ENCODE results near the gene WNT10A.
A peak's percentile ranks its signal among the peaks of the same experiment; 100 is the strongest.

Gene WNT10A

DNA sequence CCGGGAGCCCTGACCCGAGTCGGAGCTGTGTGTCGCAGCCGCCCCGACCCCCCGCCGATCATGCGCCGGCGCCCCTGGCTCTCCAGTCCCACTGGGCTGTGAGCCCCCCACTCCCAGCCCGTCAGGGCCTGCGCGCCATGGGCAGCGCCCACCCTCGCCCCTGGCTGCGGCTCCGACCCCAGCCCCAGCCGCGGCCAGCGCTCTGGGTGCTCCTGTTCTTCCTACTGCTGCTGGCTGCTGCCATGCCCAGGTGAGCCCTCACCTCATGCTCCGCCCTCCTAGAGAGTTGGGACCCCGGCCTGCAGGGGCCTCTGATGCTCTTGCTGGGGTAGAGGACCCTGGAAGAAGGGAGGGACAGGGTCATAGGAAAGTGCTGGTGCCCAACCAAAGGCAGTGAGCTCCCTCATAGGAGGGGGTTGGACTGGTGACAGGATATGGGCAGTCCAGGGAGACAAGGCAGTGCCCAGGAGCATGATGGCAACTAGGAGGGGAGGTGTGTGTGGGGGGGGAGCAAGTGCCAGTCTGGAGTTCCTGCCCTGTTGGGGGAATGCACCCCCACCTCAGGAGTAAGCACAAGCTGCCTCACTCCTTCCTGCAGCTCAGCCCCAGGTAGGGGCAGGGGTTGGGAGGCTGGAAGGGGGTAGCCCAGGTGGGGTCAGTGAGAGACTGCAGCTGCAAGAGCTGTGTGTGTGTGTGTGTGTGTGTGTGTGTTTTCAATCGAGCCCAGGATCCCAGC, 375 bp downstream of the WNT10A start:
- no peak overlapping the region for H3K27ac Mint-ChIP-seq
- H3K27me3 Mint-ChIP-seq, result peaks cover 48% of the 10 kb centered on the region
- H3K4me1 Mint-ChIP-seq, result peaks cover 91% of the 10 kb centered on the region
- ATAC-seq, result no peak
- H3K9me3 Mint-ChIP-seq, result no peaks in the 10 kb centered on the region
- H3K4me3 Mint-ChIP-seq, result peak overlapping the region; percentile 65 to 88
- no peak for DNase-seq

- no peak overlapping the region for H3K27ac Mint-ChIP-seq
- H3K27me3 Mint-ChIP-seq, result peaks cover 40% of the 10 kb centered on the region
- H3K4me1 Mint-ChIP-seq, result peaks cover 90% of the 10 kb centered on the region
Observed at GRCh38 chr2:218881744-218882460, 1.2 kb downstream of the WNT10A start.

DNA sequence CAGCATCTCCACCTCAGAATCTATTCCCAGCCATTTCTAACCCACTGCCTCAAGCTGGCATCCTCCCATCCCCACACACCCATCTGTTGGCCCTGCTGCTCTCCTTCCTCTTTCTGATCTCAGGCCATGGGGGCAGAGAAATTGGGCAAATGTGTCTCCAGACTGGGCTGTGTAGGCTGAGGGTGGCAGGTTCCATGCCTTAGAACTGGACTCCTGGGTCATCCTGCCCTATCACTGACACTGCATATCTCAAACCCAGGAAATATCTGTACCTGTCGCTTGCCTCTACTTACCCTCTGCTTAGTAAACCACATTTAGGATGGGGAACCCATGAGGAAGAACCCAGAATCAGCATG, 1.8 kb downstream of the WNT10A start:
- no peaks in the 10 kb centered on the region for H3K9me3 Mint-ChIP-seq
- DNase-seq (no peak), ATAC-seq (no peak)
- H3K27me3 Mint-ChIP-seq, result peaks cover 39% of the 10 kb centered on the region
- H3K27ac Mint-ChIP-seq, result no peak overlapping the region
- peaks cover 90% of the 10 kb centered on the region for H3K4me1 Mint-ChIP-seq
- H3K4me3 Mint-ChIP-seq, result peak overlapping the region in 1 of 2 donors; percentile 49

More at GRCh38 chr2:218881744-218882460, 1.2 kb downstream of the WNT10A start:
- Mint-ChIP-seq H3K4me3 (peak overlapping the region; percentile 11 to 88), H3K9me3 (no peaks in the 10 kb centered on the region)
- ATAC-seq (no peak), DNase-seq (no peak)

DNA sequence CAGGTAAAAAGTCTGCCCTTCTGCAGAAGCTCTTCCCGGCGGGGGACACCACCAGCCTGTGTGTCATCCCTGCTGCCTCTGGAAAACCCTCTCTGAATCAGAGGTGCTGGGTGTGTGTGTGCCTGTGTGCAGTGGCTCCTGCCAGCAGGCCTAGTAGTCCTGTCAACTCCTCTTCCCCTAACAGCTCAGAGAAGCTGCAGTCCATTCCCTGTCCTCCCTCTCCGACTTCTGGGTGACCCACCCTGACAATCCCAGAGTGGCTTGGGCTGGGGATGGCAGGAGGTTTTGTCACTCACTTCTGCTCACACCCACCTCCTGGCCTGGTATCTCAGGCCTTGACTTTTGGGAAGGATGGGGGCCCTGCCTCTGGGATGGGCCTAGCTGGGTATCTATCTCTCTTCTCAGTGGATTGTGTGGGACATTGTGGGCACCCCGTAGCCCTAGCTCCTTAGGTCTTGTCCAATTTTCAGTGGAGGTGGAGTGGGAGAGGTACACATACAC, 2.3 kb downstream of the WNT10A start:
- H3K27me3 Mint-ChIP-seq, result peaks cover 39% of the 10 kb centered on the region
- H3K4me3 Mint-ChIP-seq, result peak overlapping the region; percentile 49 to 50
- H3K27ac Mint-ChIP-seq, result no peak overlapping the region
- peaks cover 85% of the 10 kb centered on the region for H3K4me1 Mint-ChIP-seq
- no peaks in the 10 kb centered on the region for H3K9me3 Mint-ChIP-seq
- DNase-seq (no peak), ATAC-seq (peak; percentile 0)

DNA sequence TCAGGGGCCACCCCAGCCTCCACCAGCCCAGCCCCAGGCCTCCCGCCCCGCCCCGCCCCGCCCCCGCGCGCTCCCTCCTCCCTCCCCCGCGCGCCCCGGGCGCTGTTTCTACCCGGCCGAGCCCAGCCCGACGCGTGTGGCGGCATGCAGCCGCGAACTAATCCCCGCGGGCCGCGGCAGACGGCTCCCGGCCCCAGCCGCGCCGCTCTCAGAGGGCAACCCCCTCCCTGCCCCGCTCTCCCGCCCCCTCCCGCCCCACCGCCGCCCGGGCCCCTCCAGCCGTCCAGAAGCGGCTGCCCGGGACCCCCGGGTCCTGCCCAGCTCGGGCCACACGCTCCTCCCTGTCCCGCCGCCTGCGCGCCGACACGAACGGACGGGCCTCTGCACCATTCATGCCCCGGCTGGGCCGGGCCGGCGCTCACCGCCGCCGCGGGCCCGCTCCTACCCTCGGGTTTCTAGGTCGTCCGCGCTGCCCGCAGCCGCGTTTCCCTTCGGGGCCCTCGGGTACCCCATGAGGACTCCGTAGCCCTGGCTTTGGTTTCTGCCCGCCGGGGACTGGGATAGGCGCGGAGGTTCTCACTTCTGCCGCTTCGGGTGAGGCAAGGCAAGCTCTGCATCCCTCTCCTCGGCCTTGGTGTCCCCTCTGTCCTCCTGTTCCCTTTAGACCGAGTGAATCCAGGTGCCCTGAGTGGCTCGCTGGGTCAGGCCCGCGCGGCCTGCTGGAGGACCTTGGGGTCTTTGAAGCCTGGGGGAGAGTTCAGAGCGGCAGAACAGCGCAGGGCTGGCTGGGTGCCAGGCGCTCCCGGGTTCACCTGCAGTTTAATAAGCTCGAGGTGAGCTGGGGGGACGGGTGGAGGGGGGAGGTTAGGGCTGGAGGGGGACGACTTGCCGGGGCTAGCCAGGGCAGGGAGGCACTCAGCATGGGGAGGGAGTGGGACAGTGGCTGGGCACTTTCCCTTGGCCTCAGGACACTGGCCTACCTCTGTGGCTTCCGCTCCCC, 3.1 kb downstream of the WNT10A start:
- H3K4me1 Mint-ChIP-seq, result peaks cover 78% of the 10 kb centered on the region
- H3K27me3 Mint-ChIP-seq, result peaks cover 39% of the 10 kb centered on the region
- DNase-seq (no peak), ATAC-seq (peak; percentile 16)
- peak overlapping the region; percentile 38 to 49 for H3K4me3 Mint-ChIP-seq
- no peak overlapping the region for H3K27ac Mint-ChIP-seq
- H3K9me3 Mint-ChIP-seq, result no peaks in the 10 kb centered on the region

DNA sequence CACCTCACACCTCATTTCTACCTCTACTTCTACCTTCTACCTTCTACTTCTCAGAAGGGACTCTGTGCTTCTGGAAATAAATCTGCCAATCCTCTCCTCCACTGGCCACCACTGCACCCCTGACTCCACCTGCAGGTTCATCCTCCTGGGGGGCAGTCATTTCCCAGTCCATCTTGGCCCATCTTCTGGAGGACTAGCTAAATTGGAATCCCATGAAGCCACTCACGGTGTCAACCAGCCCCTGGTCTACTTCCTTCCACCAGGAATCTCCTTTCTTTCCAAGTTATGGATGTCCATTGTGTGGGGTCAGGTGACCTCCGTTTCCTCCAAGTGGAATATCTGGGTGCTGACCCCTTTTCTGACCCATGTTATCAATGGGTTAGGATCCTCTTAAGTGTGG, 3.9 kb downstream of the WNT10A start:
- no peak for DNase-seq
- H3K9me3 Mint-ChIP-seq, result no peaks in the 10 kb centered on the region
- H3K27me3 Mint-ChIP-seq, result peaks cover 39% of the 10 kb centered on the region
- H3K27ac Mint-ChIP-seq, result no peak overlapping the region
- H3K4me3 Mint-ChIP-seq, result peak overlapping the region; percentile 15 to 45
- no peak for ATAC-seq
- peaks cover 70% of the 10 kb centered on the region for H3K4me1 Mint-ChIP-seq

GRCh38 chr2:218885981-218886947, 5.6 kb downstream of the WNT10A start:
- Mint-ChIP-seq H3K27ac (no peak overlapping the region), H3K4me1 (peaks cover 59% of the 10 kb centered on the region), H3K9me3 (no peaks in the 10 kb centered on the region), H3K4me3 (no peak overlapping the region), H3K27me3 (peaks cover 34% of the 10 kb centered on the region)
- ATAC-seq (no peak), DNase-seq (no peak)

- Mint-ChIP-seq H3K9me3 (no peaks in the 10 kb centered on the region), H3K4me3 (no peak overlapping the region), H3K4me1 (peaks cover 59% of the 10 kb centered on the region), H3K27me3 (peaks cover 32% of the 10 kb centered on the region), H3K27ac (no peak overlapping the region)
- DNase-seq, result no peak
- no peak for ATAC-seq
Observed at GRCh38 chr2:218887079-218887478, 6.4 kb downstream of the WNT10A start.

- DNase-seq, result no peak
- Mint-ChIP-seq H3K27ac (no peak overlapping the region), H3K27me3 (peaks cover 25% of the 10 kb centered on the region), H3K9me3 (no peaks in the 10 kb centered on the region), H3K4me3 (no peak overlapping the region), H3K4me1 (peaks cover 56% of the 10 kb centered on the region)
- no peak for ATAC-seq
Observed at GRCh38 chr2:218888341-218888740, 7.7 kb downstream of the WNT10A start.

DNA sequence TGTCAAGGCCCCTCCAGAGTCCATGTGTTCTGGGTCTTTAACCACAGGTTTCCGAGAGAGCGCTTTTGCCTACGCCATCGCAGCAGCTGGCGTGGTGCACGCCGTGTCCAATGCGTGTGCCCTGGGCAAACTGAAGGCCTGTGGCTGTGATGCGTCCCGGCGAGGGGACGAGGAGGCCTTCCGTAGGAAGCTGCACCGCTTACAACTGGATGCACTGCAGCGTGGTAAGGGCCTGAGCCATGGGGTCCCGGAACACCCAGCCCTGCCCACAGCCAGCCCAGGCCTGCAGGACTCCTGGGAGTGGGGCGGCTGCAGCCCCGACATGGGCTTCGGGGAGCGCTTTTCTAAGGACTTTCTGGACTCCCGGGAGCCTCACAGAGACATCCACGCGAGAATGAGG, 9.3 kb downstream of the WNT10A start:
- H3K4me1 Mint-ChIP-seq, result peaks cover 59% of the 10 kb centered on the region
- H3K9me3 Mint-ChIP-seq, result no peaks in the 10 kb centered on the region

GRCh38 chr2:218890369-218890768, 9.7 kb downstream of the WNT10A start:
- no peak overlapping the region for H3K27ac Mint-ChIP-seq
- H3K4me1 Mint-ChIP-seq, result peaks cover 59% of the 10 kb centered on the region
- peaks cover 11% of the 10 kb centered on the region for H3K27me3 Mint-ChIP-seq
- no peak overlapping the region for H3K4me3 Mint-ChIP-seq
- H3K9me3 Mint-ChIP-seq, result no peaks in the 10 kb centered on the region
- DNase-seq, result no peak
- ATAC-seq, result no peak

More for the DNA sequence above, 9.3 kb downstream of the WNT10A start:
- no peak for DNase-seq
- H3K27me3 Mint-ChIP-seq, result peaks cover 16% of the 10 kb centered on the region
- no peak overlapping the region for H3K27ac Mint-ChIP-seq
- no peak for ATAC-seq
- H3K4me3 Mint-ChIP-seq, result no peak overlapping the region

DNA sequence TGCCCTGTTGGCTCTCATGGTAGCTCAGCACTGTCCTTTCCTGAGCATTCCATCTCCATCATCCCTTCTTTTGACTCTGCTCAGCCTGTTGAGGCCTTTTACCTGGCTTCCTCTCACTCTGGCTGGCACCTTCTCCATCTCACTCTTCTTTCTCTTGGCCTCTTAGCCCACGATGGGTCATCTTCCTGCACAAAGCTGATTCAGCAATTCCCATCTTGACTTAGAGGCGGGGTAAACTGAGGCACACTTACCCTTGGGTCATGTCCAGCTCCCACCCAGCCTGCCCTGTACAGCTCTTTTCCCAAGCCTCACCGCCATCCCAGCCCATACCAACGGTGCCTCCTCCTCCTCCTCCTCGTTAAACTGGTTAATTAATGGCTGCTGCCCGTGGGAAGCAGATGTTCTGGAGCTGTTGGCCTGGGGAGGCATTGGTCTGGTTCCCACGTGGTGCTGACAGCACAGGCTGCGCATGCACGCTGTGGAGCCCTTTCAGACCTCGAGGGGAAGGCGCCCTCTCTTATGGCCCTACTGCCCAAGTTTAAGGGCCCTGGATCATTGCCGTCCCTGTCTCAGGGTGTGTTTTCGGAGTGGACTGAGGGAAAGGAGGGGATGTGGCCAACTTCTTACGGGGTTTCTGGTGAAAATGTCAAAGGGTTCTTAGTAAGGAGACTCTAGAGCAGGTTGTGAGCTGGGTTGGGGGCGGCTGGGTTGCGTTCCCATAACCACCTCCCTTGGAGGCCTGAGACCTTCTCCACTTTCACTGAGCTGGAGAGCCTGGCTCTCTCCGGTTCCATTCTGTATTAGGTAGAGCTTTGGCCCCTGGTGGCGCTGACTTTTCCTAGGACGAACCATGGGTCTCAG, 10.9 kb downstream of the WNT10A start:
- Mint-ChIP-seq H3K9me3 (no peaks in the 10 kb centered on the region), H3K27me3 (peaks cover 8% of the 10 kb centered on the region), H3K27ac (peak overlapping the region; percentile 63 to 68), H3K4me3 (peak overlapping the region; percentile 30 to 72), H3K4me1 (peaks cover 60% of the 10 kb centered on the region)
- ATAC-seq, result no peak
- DNase-seq, result no peak

- peaks cover 8% of the 10 kb centered on the region for H3K27me3 Mint-ChIP-seq
- DNase-seq (peak; percentile 81 to 85), ATAC-seq (peak; percentile 68)
- H3K4me1 Mint-ChIP-seq, result peaks cover 64% of the 10 kb centered on the region
- H3K27ac Mint-ChIP-seq, result peak overlapping the region; percentile 7 to 81
- H3K9me3 Mint-ChIP-seq, result no peaks in the 10 kb centered on the region
- H3K4me3 Mint-ChIP-seq, result peak overlapping the region; percentile 78 to 82
Observed at GRCh38 chr2:218892693-218893348, 12.2 kb downstream of the WNT10A start.
